ENCODE results near the gene EEFSEC. TPM values are rescaled to one million over a fixed set of nuclear protein-coding genes. Genes with fewer than 3 reads are reported as not detected.

EEFSEC gene
- total and polyA plus RNA-seq, 2 of the 8 experiments (the other 6 are each of a cell fraction or from before 2014, with no cell fraction given), result 13.1 to 19.8 TPM

- DNase-seq (ENCODE audit: low read depth in 1 of 2, low spot score in 2 of 2) (no peak), FAIRE-seq (no peak)
- H3K27me3 ChIP-seq (replicated peaks in 1 of 4; ENCODE audit: control insufficient read depth in 3 of 4, extremely low read depth in 1 of 4, insufficient read depth in 3 of 4, low read length in 3 of 4), result peaks cover 0 to 12% (median 6%) of the 10 kb centered on the region in 4 experiments; a peak in 3 of 7 replicates
- no peak overlapping the region for H4K8ac ChIP-seq (ENCODE audit: extremely low read depth, insufficient read depth, low read length)
- no peak overlapping the region for H3K27ac ChIP-seq (ENCODE audit: low read depth, low read length)
- no peaks in the 10 kb centered on the region; a peak in 2 of 7 replicates for H3K4me1 ChIP-seq (replicated peaks in 1 of 4; ENCODE audit: control insufficient read depth in 3 of 4, insufficient read depth in 4 of 4, low read length in 3 of 4)
- no peak overlapping the region for H2AFZ ChIP-seq (ENCODE audit: low read length)
- no peak overlapping the region for H2BK12ac ChIP-seq (ENCODE audit: low read depth, low read length)
- no peaks in the 10 kb centered on the region for H3K9me3 ChIP-seq (ENCODE audit: insufficient read depth in 2 of 2, low read depth in 1 of 2, low read length in 1 of 2)
- H3K18ac ChIP-seq (ENCODE audit: extremely low read depth, low read length), result no peak overlapping the region
- H4K91ac ChIP-seq (replicated peaks; ENCODE audit: insufficient read length, low read length), result no peak overlapping the region
- H4K20me1 ChIP-seq (replicated peaks in 1 of 2; ENCODE audit: control insufficient read depth in 1 of 2, insufficient read depth in 2 of 2, low read length in 2 of 2), result peaks cover 0 to 2% of the 10 kb centered on the region in 2 experiments
- no peak overlapping the region for H4K5ac ChIP-seq (ENCODE audit: insufficient read length, low read depth, low read length)
- H3K4me2 ChIP-seq (ENCODE audit: insufficient read depth in 1 of 2, low read depth in 2 of 2, low read length in 2 of 2), result no peak overlapping the region
- no peak overlapping the region for H2BK120ac ChIP-seq (replicated peaks; ENCODE audit: low read depth, low read length)
- ChIA-PET POLR2A (ENCODE audit: partially characterized antibody) (interaction anchor here (0.7 to 1.3 kb wide), 3 partner anchors 12 to 38 kb away, joined by 3 to 4 read pairs (median 3); no protein-coding TSS in a partner anchor), CTCF (ENCODE audit: partially characterized antibody) (interaction anchor here (0.6 to 11.0 kb wide), 10 partner anchors 11 to 76 kb away, joined by 3 to 144 read pairs (median 4); no protein-coding TSS in a partner anchor)
- H3K79me1 ChIP-seq (ENCODE audit: low read depth, low read length), result no peaks in the 10 kb centered on the region
- no peak overlapping the region for H2BK15ac ChIP-seq (ENCODE audit: low read length)
- no peak overlapping the region for H3K4me3 ChIP-seq (ENCODE audit: extremely low read depth in 1 of 4, insufficient read depth in 2 of 4, low read depth in 3 of 4, low read length in 4 of 4)
- H2BK5ac ChIP-seq (ENCODE audit: low read depth, low read length), result no peak overlapping the region
- no peak overlapping the region for H3K56ac ChIP-seq (replicated peaks; ENCODE audit: insufficient read length, low read depth, low read length)
- no peaks in the 10 kb centered on the region for H3K36me3 ChIP-seq (ENCODE audit: control insufficient read depth in 2 of 4, insufficient read depth in 4 of 4, low read length in 3 of 4)
- WGBS, 2 experiments (ENCODE audit: extremely low coverage in 1 of 2, insufficient coverage in 1 of 2, insufficient read length in 1 of 2, insufficient replicate concordance in 2 of 2, low coverage in 1 of 2, low lambda C conversion rate in 2 of 2, missing lambda C conversion rate in 1 of 2), result 87% methylated on average over 12 of the region's 12 CpGs; no CpG with 5 or more reads in 1 of the 2 experiments
- H2AK5ac ChIP-seq (ENCODE audit: low read depth, low read length), result no peak overlapping the region
- no peak overlapping the region for H3K14ac ChIP-seq (ENCODE audit: insufficient read length)
- no peak overlapping the region for H3K23ac ChIP-seq (ENCODE audit: insufficient read length)
- H3K23me2 ChIP-seq (ENCODE audit: low read depth, low read length), result no peaks in the 10 kb centered on the region
- no peak overlapping the region for H3K9ac ChIP-seq (replicated peaks in 1 of 4; ENCODE audit: extremely low read depth in 1 of 4, low read depth in 3 of 4, low read length in 3 of 4)
- no peak overlapping the region for H2BK20ac ChIP-seq (ENCODE audit: low read length)
- no peak overlapping the region for H3K4ac ChIP-seq (replicated peaks; ENCODE audit: insufficient read length, low read depth, low read length)
- H3K79me2 ChIP-seq (ENCODE audit: control insufficient read depth in 1 of 2, insufficient read depth in 2 of 2, low read length in 2 of 2), result no peaks in the 10 kb centered on the region
- TF ChIP-seq ASH2L (IDR thresholded peaks at IDR 0.05; ENCODE audit: low read length) (no peak), RBBP5 (IDR thresholded peaks at IDR 0.05; ENCODE audit: borderline replicate concordance, low read depth, low read length) (no peak), SRF (IDR thresholded peaks at IDR 0.05; ENCODE audit: low read depth, low read length) (no peak), ZNF274 (IDR thresholded peaks at IDR 0.05; ENCODE audit: borderline replicate concordance, extremely low read depth, low read length) (no peak), TAF7 (optimal IDR thresholded peaks at IDR 0.05; ENCODE audit: borderline replicate concordance, low read depth, low read length) (no peak), CBX5 (IDR thresholded peaks at IDR 0.05; ENCODE audit: low read depth, low read length) (no peak), POLR2A (IDR thresholded peaks at IDR 0.05; ENCODE audit: control extremely low read depth in 1 of 2, low read depth in 2 of 2, low read length in 2 of 2) (no peak), JUN (IDR thresholded peaks at IDR 0.05; ENCODE audit: low read depth, low read length) (no peak), SP1 (IDR thresholded peaks at IDR 0.05; ENCODE audit: low read depth, low read length) (no peak)
These were observed 267.6 kb downstream of the EEFSEC start for GRCh38 chr3:128420720-128421438.
